ENCODE measurements around the gene SERPINH1.

SERPINH1 gene

GRCh38 chr11:75591371-75591770 is 29.3 kb downstream of the SERPINH1 start:
- DNase-seq (ENCODE audit: low read depth) = no peak
- no peak for TF ChIP-seq CTCF (IDR thresholded peaks at IDR 0.05; ENCODE audit: insufficient read depth, low read depth, low read length, missing control alignments)
- no peak overlapping the region for H3K4me3 ChIP-seq (ENCODE audit: low read length)

GRCh38 chr11:75591966-75592365 is 29.9 kb downstream of the SERPINH1 start:
- no peak for TF ChIP-seq CTCF (IDR thresholded peaks at IDR 0.05; ENCODE audit: insufficient read depth, low read depth, low read length, missing control alignments)
- H3K4me3 ChIP-seq (ENCODE audit: low read length) = no peak overlapping the region
- no peak for DNase-seq (ENCODE audit: low read depth)

- H3K4me3 ChIP-seq (ENCODE audit: low read length) = no peak overlapping the region
- no peak for DNase-seq (ENCODE audit: low read depth)
- TF ChIP-seq CTCF (IDR thresholded peaks at IDR 0.05; ENCODE audit: insufficient read depth, low read depth, low read length, missing control alignments) = no peak
These were observed 30.7 kb downstream of the SERPINH1 start for GRCh38 chr11:75592715-75593114.

GRCh38 chr11:75593286-75593915 is 31.3 kb downstream of the SERPINH1 start:
- TF ChIP-seq CTCF (IDR thresholded peaks at IDR 0.05; ENCODE audit: insufficient read depth, low read depth, low read length, missing control alignments) = no peak
- DNase-seq (ENCODE audit: low read depth) = no peak
- H3K4me3 ChIP-seq (ENCODE audit: low read length) = no peak overlapping the region

GRCh38 chr11:75594211-75594610 is 32.2 kb downstream of the SERPINH1 start:
- TF ChIP-seq CTCF (IDR thresholded peaks at IDR 0.05; ENCODE audit: insufficient read depth, low read depth, low read length, missing control alignments) = no peak
- no peak overlapping the region for H3K4me3 ChIP-seq (ENCODE audit: low read length)
- no peak for DNase-seq (ENCODE audit: low read depth)

- TF ChIP-seq CTCF (IDR thresholded peaks at IDR 0.05; ENCODE audit: insufficient read depth, low read depth, low read length, missing control alignments) = no peak
- H3K4me3 ChIP-seq (ENCODE audit: low read length) = no peak overlapping the region
- no peak for DNase-seq (ENCODE audit: low read depth)
These were observed 33.4 kb downstream of the SERPINH1 start for GRCh38 chr11:75595429-75595828.

GRCh38 chr11:75596914-75597313 is 34.9 kb downstream of the SERPINH1 start:
- H3K4me3 ChIP-seq (ENCODE audit: low read length) = no peak overlapping the region
- no peak for DNase-seq (ENCODE audit: low read depth)
- no peak for TF ChIP-seq CTCF (IDR thresholded peaks at IDR 0.05; ENCODE audit: insufficient read depth, low read depth, low read length, missing control alignments)

Data from epithelial cell of esophagus (primary cell).